Left forelimb (tissue), 1 donor: ENCODE measurements around the gene DIP2C.
"Not testable (repeated sequence)": the region's sequence is repeated elsewhere in the genome, so short reads cannot be mapped to it uniquely, and the experiment has no call there.

Source experiments
- DNase-seq: peaks from one replicate; pipeline ENCODE4 v3.0.0-alpha.2; 2018; ENCODE audit warnings: low spot score

The DIP2C gene

GRCh38 chr10:697097-697875 is 7.8 kb upstream of the DIP2C start:
- DNase-seq, result no peak

GRCh38 chr10:695396-695795 is 5.9 kb upstream of the DIP2C start:
- no peak for DNase-seq

GRCh38 chr10:693506-693905 is 4.0 kb upstream of the DIP2C start:
- DNase-seq, result no peak

GRCh38 chr10:692682-693351 is 3.3 kb upstream of the DIP2C start:
- DNase-seq, result no peak

- no peak for DNase-seq
Observed at GRCh38 chr10:691216-691615, 1.7 kb upstream of the DIP2C start.

- DNase-seq, result no peak
Observed at GRCh38 chr10:690372-691161, 1.1 kb upstream of the DIP2C start.

- no peak for DNase-seq
Observed at GRCh38 chr10:689121-689451, 382 bp downstream of the DIP2C start.

GRCh38 chr10:688312-689120 is 952 bp downstream of the DIP2C start:
- DNase-seq, result no peak

- DNase-seq, result no peak
Observed at GRCh38 chr10:687583-688311, 1.7 kb downstream of the DIP2C start.

GRCh38 chr10:686155-686931 is 3.1 kb downstream of the DIP2C start:
- DNase-seq, result no peak

GRCh38 chr10:685613-686012 is 3.9 kb downstream of the DIP2C start:
- DNase-seq, result no peak

GRCh38 chr10:683448-684071 is 5.9 kb downstream of the DIP2C start:
- DNase-seq, result no peak

GRCh38 chr10:682931-683447 is 6.5 kb downstream of the DIP2C start:
- DNase-seq, result no peak

GRCh38 chr10:681670-682318 is 7.7 kb downstream of the DIP2C start:
- DNase-seq, result no peak

- no peak for DNase-seq
Observed at GRCh38 chr10:680745-681144, 8.7 kb downstream of the DIP2C start.

- peak; percentile 64 for DNase-seq
Observed at GRCh38 chr10:680146-680545, 9.3 kb downstream of the DIP2C start.

GRCh38 chr10:679556-679955 is 9.9 kb downstream of the DIP2C start:
- peak; percentile 47 for DNase-seq

GRCh38 chr10:678662-679005 is 10.8 kb downstream of the DIP2C start:
- DNase-seq, result not testable (repeated sequence)
